Ovary (tissue), 3 donors: ENCODE results near the gene NPTN.

Source experiments
- EP300 ChIP-seq: sonication (generic); formaldehyde crosslinking; IDR thresholded peaks from one replicate; pipeline ENCODE4 v1.6.1; 2017; ENCODE audit warnings: antibody characterized with exemption
- POLR2A ChIP-seq: fragments of 450-650 bp; IDR thresholded peaks from one replicate; pipeline ENCODE4 v1.6.1; 2017; ENCODE audit warnings: antibody characterized with exemption, mild to moderate bottlenecking, moderate library complexity
- TF ChIP-seq, protein P1 (sequence below), 3 donors: fragments of 450-650 bp in 2 of 3; fragments of 200-600 bp in 1 of 3; IDR thresholded peaks; one replicate each; pipeline versions ENCODE4 v1.5.1 to v1.8.0; 2016 to 2022; ENCODE audit warnings: antibody characterized with exemption in 3 of 3, mild to moderate bottlenecking in 1 of 3
- donor health status: DM: no; HTN: no; CAD: no.

GRCh38 chr15:73518180-73518862 is 114.9 kb downstream of the NPTN start:
- TF ChIP-seq, protein P1, sequence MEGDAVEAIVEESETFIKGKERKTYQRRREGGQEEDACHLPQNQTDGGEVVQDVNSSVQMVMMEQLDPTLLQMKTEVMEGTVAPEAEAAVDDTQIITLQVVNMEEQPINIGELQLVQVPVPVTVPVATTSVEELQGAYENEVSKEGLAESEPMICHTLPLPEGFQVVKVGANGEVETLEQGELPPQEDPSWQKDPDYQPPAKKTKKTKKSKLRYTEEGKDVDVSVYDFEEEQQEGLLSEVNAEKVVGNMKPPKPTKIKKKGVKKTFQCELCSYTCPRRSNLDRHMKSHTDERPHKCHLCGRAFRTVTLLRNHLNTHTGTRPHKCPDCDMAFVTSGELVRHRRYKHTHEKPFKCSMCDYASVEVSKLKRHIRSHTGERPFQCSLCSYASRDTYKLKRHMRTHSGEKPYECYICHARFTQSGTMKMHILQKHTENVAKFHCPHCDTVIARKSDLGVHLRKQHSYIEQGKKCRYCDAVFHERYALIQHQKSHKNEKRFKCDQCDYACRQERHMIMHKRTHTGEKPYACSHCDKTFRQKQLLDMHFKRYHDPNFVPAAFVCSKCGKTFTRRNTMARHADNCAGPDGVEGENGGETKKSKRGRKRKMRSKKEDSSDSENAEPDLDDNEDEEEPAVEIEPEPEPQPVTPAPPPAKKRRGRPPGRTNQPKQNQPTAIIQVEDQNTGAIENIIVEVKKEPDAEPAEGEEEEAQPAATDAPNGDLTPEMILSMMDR (IDR thresholded peaks at IDR 0.05): no peak
- no peak for TF ChIP-seq POLR2A
- TF ChIP-seq EP300: no peak
